Mononuclear cell (primary cell): ENCODE results near the gene PKD2L1. TPM values are rescaled to one million over a fixed set of nuclear protein-coding genes. Genes with fewer than 3 reads are reported as not detected.
"Not testable (repeated sequence)": the region's sequence is repeated elsewhere in the genome, so short reads cannot be mapped to it uniquely, and the experiment has no call there.

Experiments used
- H3K27me3 ChIP-seq: 2 replicates; pipeline ENCODE4 v1.6.0; 2011; ENCODE audit warnings: low read length, control low read depth; ENCODE audit not compliant: insufficient read depth
- H3K4me1 ChIP-seq: 2 replicates; pipeline ENCODE4 v1.5.1; 2011; ENCODE audit warnings: mild to moderate bottlenecking, low read length, control low read depth; ENCODE audit not compliant: insufficient read depth
- H3K4me3 ChIP-seq: 2 replicates; pipeline ENCODE4 v1.5.1; 2011; ENCODE audit warnings: mild to moderate bottlenecking, low read length, moderate library complexity
- H3K9me3 ChIP-seq: 2 replicates; pipeline ENCODE4 v1.5.1; 2011; ENCODE audit warnings: low read depth, mild to moderate bottlenecking, control low read depth, low read length
- total RNA-seq: library from RNA; depleted of rRNA; stranded (reverse); fragments of >200 nt; gene quantifications from one replicate; pipeline ENCODE4 v1.2.3, GENCODE V29; 2012

PKD2L1 gene
- total RNA-seq, 1 donor = under 0.01 TPM

- H3K9me3 ChIP-seq = no peaks in the 10 kb centered on the region
- no peak overlapping the region for H3K4me3 ChIP-seq
- peaks cover 21% of the 10 kb centered on the region for H3K4me1 ChIP-seq
- H3K27me3 ChIP-seq = no peaks in the 10 kb centered on the region
Observed at GRCh38 chr10:100327718-100328009, 2.4 kb downstream of the PKD2L1 start.

GRCh38 chr10:100327007-100327717 is 2.9 kb downstream of the PKD2L1 start:
- Histone ChIP-seq H3K27me3 (no peaks in the 10 kb centered on the region), H3K4me1 (peaks cover 21% of the 10 kb centered on the region), H3K9me3 (no peaks in the 10 kb centered on the region), H3K4me3 (no peak overlapping the region)

- H3K9me3 ChIP-seq = no peaks in the 10 kb centered on the region
- H3K4me3 ChIP-seq = no peak overlapping the region
- H3K4me1 ChIP-seq = peaks cover 21% of the 10 kb centered on the region
- no peaks in the 10 kb centered on the region for H3K27me3 ChIP-seq
Observed at GRCh38 chr10:100325158-100325557, 4.9 kb downstream of the PKD2L1 start.

DNA sequence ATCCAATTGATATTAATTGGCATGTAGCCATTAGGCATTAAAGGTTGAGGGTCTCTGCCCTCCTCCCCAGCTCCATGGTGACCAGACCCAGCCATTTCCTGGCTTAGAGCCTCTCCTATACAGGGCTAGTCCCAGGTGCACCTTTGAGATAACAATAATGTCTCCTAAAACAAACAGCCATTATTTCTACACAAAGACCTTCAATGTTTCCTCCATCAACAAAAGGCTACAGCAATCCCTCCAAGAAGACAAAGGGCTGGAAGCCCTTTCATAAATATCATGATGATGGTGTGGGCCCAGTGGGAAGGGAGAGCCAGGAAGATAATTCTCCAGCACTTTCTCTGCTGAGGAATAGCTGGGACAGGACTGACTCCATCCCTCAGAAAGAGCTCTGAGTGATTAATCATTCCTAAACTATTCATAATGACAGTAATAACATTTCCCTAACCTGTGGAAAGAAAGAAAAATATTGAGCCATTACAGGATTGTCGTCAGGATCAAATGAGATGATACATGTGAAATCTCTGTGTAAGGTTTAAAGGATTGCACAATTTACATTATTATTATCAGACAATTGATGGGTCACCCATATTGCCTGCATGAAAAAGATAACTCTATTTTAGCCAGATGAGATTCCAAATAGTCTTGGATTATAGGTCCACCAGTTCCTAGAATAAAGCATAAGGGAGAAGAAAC is 10.2 kb downstream of the PKD2L1 start:
- Histone ChIP-seq H3K4me1 (no peaks in the 10 kb centered on the region), H3K9me3 (no peaks in the 10 kb centered on the region), H3K27me3 (peaks cover 8% of the 10 kb centered on the region), H3K4me3 (no peak overlapping the region)

GRCh38 chr10:100318207-100318606 is 11.8 kb downstream of the PKD2L1 start:
- Histone ChIP-seq H3K9me3 (no peaks in the 10 kb centered on the region), H3K4me3 (no peak overlapping the region), H3K4me1 (no peaks in the 10 kb centered on the region), H3K27me3 (peaks cover 11% of the 10 kb centered on the region)

DNA sequence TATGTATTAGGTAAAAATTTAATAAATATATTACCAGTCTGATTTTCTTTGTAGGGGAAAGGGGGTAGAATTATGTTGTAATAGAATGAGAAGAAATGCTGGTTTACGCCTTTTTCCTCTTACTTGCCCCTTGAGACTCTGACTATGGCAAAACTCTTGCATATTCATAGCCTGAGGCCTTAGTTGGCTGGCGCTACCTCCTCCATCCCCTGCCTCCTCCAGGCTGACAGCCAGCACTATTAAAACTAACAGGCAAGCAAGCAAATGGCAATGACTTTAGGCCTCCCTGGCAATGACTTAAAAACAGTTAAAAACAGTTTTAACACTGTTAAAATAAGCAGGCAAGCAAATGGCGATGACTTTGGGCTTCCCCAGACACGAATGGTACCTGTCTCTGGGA is 14.4 kb downstream of the PKD2L1 start:
- no peak overlapping the region for H3K4me3 ChIP-seq
- no peaks in the 10 kb centered on the region for H3K9me3 ChIP-seq
- H3K4me1 ChIP-seq = no peaks in the 10 kb centered on the region
- H3K27me3 ChIP-seq = peaks cover 14% of the 10 kb centered on the region

- Histone ChIP-seq H3K4me3 (no peak overlapping the region), H3K9me3 (no peaks in the 10 kb centered on the region), H3K4me1 (no peaks in the 10 kb centered on the region), H3K27me3 (peaks cover 7% of the 10 kb centered on the region)
Observed at GRCh38 chr10:100311298-100311697, 18.7 kb downstream of the PKD2L1 start.

DNA sequence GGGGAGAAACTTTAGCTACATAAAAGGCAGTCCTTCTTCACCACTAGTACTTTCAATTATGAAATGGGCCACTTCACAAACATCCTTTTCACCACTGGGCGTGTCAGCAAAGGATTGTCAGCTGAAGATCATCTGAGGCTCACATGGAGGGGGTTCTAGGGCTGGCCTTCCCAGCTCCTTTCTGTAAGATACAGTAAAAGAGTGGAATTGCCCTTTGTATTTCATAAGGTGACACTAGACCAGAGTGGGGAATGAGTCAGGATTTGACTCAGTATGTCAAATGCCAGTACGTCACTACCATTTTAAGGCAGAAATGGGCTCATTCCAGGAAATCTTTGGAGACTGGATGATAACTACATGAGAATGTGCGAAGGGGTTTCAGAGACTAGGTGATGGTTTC is 22.3 kb downstream of the PKD2L1 start:
- Histone ChIP-seq H3K4me1 (no peaks in the 10 kb centered on the region), H3K9me3 (no peaks in the 10 kb centered on the region), H3K27me3 (peaks cover 3% of the 10 kb centered on the region), H3K4me3 (no peak overlapping the region)

GRCh38 chr10:100306861-100307260 is 23.2 kb downstream of the PKD2L1 start:
- Histone ChIP-seq H3K9me3 (no peaks in the 10 kb centered on the region), H3K4me1 (no peaks in the 10 kb centered on the region), H3K27me3 (peaks cover under 1% of the 10 kb centered on the region), H3K4me3 (no peak overlapping the region)

- Histone ChIP-seq H3K4me3 (no peak overlapping the region), H3K9me3 (no peaks in the 10 kb centered on the region), H3K27me3 (no peaks in the 10 kb centered on the region), H3K4me1 (no peaks in the 10 kb centered on the region)
Observed at GRCh38 chr10:100304414-100304813, 25.6 kb downstream of the PKD2L1 start.

DNA sequence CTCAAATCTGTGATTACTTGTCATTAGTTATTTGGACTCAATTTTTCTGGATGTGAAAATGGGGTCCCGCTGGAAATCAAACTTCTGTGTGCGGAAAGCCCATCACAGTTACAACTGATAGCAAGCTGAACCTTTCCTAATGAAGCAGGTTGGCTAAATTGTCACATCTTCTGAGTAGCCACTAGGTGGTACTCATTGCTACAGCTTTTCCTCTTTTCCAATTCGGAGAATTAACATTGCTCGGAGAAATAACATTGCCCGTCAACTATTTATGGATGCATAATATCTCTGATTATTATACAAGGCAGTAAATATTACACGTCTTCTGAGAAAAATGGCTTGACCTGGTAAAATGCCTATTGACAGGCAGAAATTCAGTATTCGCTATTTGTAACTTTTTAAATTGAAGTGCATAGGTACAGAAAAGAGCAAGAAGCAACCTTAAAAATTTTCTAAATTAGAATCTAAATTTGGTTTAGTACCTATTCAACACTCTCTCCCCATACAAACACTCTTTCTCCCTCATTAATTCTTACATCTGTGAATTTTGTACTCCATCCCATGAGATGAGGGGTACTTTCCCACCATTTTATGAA is 26.2 kb downstream of the PKD2L1 start:
- no peaks in the 10 kb centered on the region for H3K4me1 ChIP-seq
- no peak overlapping the region for H3K4me3 ChIP-seq
- H3K27me3 ChIP-seq = no peaks in the 10 kb centered on the region
- no peaks in the 10 kb centered on the region for H3K9me3 ChIP-seq

- not testable (repeated sequence) for H3K9me3 ChIP-seq, H3K27me3 ChIP-seq, H3K4me3 ChIP-seq, H3K4me1 ChIP-seq
Observed at GRCh38 chr10:100301123-100301522, 28.9 kb downstream of the PKD2L1 start.

GRCh38 chr10:100297242-100297641 is 32.8 kb downstream of the PKD2L1 start:
- peaks cover 9% of the 10 kb centered on the region for H3K27me3 ChIP-seq
- no peak overlapping the region for H3K4me3 ChIP-seq
- peaks cover 10% of the 10 kb centered on the region for H3K4me1 ChIP-seq
- no peaks in the 10 kb centered on the region for H3K9me3 ChIP-seq

GRCh38 chr10:100293066-100293465 is 37.0 kb downstream of the PKD2L1 start:
- peaks cover 6% of the 10 kb centered on the region for H3K27me3 ChIP-seq
- H3K4me3 ChIP-seq = no peak overlapping the region
- no peaks in the 10 kb centered on the region for H3K9me3 ChIP-seq
- peaks cover 37% of the 10 kb centered on the region for H3K4me1 ChIP-seq

- H3K4me1 ChIP-seq = peaks cover 38% of the 10 kb centered on the region
- H3K4me3 ChIP-seq = not testable (repeated sequence)
Observed at GRCh38 chr10:100292300-100292699, 37.7 kb downstream of the PKD2L1 start.

DNA sequence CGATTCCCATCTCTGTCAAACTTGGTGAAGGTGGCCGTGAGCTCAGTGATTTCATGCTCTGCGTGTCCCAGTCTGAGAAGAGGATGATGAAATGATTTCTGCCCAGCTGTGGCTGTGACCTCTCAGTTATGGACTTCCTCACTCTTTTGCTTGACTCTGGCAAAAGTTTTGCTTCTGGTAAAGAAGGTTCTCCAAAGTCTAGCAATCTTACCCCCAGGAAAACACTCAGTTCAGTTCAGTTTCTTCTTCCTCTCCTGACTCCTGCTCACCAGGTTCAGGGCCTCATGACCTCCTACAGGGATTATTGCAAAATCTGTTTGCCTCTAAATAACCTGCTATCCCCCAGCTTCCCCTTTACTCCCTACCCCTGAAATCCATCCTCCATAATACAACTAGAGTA is 38.7 kb downstream of the PKD2L1 start:
- Histone ChIP-seq H3K4me1 (peaks cover 45% of the 10 kb centered on the region), H3K9me3 (no peaks in the 10 kb centered on the region), H3K27me3 (peaks cover 6% of the 10 kb centered on the region), H3K4me3 (no peak overlapping the region)

More at GRCh38 chr10:100292300-100292699, 37.7 kb downstream of the PKD2L1 start:
- not testable (repeated sequence) for H3K27me3 ChIP-seq, H3K9me3 ChIP-seq
